GM19438 (cell line): ENCODE measurements around the gene CCDC27.
"Not testable (repeated sequence)": the region's sequence is repeated elsewhere in the genome, so short reads cannot be mapped to it uniquely, and the experiment has no call there.

Source experiments
- ATAC-seq: cut with Tn5 transposase; IDR thresholded peaks from one replicate; pipeline ENCODE4 v1.9.1; 2021; ENCODE audit warnings: low read depth; ENCODE audit not compliant: unreplicated experiment

Gene CCDC27

DNA sequence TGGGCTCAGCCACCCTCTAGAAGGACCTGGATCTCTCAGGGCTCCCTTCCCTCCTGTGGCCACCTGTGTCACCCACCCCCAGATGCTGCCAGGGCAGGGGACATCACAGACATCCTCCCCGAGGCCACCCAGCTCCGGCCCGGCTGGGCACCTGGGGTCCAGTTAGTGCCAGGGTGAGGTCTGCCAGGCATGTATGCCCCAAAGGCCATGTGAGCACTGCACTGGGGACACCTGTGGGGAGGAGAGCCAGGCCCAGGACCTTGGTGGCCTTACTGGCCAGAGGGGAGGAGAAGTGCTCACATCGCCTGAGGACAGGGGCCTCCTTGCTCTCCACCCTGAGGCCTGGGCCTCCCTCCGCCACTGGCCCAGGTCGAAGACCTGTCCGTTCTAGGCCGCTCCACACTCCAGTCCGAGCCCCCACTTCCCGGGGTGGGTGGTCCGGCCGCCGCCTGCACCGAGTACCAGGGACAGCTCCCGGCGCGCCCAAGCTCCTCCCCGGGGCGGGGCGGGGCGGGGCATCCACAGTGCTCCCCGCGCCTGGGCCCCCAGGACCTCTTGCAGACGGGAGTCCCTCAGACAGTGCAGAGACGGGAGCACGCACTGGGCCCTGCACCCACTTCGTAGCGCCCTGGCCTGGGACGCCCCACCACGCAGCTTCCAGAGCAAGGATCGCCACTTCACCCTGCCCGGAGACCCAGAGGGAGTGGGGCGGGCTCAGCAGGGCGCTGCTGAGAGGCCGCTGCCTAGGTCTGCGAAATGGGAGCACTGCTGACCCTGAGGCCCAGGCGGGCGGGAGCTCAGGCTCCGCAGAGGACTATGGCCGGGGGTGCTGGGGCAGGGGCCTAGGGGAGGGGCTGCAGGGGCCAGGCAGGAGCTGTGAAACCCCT is 34.3 kb upstream of the CCDC27 start:
- ATAC-seq, result no peak

DNA sequence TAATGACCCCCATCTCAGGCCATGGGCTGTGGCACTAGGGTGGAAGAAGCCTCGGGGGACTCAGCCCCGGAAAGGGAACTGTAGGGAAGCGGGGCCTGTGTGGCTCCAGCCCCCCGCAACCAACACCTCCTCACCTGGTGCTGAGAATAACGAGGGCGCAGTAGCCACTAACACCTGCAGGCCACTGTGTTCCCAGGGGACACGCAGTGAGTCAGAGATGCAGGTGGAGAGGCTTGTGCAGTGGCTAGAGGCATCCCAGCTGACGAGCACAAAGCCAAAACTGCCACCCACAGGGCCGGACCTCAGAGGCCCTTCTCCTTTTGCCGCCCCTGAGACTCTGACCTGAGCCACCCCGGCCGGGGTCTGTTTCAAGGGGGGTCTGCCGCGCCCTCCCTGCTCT is 33.5 kb upstream of the CCDC27 start:
- ATAC-seq, result no peak

DNA sequence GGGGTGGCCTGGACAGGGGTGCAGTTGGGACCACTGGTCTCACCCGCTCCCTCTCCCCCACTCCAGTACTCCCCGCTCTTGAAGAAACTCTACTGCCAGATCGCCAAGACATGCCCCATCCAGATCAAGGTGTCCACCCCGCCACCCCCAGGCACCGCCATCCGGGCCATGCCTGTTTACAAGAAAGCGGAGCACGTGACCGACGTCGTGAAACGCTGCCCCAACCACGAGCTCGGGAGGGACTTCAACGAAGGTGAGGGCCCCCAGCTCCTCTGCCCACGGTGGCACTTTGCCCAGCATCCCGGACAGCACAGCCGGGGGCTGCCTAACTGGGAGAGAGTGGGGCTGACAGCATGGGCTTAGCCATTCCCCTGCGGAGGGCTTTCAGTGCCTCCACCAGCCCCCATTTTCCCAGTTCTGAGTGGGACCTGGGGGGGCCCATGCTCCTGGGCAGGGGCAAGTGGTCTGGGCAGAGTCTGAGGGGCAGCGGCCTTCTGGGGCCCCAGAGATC is 30.2 kb upstream of the CCDC27 start:
- ATAC-seq, result no peak

DNA sequence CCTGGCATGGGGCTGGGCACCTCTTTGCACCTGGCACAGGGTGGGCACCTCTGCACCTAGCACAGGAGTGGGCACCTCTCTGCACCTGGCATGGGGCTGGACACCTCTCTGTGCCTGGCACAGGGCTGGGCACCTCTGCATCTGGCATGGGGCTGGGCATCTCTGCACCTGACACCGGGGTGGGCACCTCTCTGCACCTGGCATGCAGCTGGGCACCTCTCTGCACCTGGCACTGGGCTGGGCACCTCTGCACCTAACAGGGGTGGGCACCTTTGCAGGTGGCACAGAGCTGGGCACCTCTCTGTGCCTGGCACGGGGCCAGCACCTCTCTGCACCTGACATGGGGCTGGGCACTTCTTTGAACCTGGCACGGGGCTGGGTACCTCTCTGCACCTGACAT is 29.4 kb upstream of the CCDC27 start:
- ATAC-seq, result no peak

DNA sequence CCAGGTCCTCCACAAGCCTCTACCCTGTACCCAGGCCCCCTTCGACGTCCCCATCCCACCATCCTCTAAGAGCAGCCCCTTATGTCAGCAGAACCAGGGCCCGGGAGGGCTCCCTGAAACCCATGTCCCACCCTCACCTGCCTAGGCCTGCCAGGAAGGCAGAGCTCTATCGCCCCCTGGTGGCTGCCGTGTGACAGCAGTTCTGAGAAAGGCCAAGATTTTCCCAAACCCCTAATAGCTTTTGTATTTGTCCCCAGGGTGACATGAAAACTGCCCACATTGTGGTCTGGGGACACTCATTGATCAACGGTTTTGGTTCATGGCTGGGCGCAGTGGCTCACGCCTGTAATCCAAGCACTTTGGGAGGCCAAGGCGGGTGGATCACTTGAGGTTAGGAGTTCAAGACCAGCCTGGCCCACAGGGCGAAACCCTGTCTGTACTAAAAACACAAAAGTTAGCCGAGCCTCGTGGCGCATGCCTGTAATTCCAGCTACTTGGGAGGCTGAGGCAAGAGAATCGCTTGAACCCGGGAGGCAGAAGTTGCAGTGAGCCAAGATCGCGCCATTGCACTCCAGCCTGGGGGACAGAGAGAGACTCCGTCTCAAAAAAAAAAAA is 27.7 kb upstream of the CCDC27 start:
- not testable (repeated sequence) for ATAC-seq

DNA sequence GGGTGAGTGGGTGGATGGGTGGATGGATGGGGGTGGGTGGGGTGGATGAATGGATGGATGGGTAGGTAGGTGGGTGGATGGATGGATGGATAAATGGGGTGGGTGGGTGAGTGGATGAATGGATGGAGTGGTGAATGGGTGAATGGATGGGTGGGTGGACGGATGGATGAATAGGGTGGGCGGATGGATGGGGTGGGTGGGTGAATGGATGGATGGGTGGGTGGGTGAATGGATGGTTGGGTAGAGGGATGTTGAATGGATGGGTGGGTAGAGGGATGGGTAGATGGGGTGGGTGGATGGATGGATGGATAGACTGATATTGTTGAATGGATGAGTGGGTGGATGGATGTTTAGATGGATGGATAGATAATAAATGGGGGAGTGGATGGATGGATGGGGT is 26.9 kb upstream of the CCDC27 start:
- no peak for ATAC-seq

DNA sequence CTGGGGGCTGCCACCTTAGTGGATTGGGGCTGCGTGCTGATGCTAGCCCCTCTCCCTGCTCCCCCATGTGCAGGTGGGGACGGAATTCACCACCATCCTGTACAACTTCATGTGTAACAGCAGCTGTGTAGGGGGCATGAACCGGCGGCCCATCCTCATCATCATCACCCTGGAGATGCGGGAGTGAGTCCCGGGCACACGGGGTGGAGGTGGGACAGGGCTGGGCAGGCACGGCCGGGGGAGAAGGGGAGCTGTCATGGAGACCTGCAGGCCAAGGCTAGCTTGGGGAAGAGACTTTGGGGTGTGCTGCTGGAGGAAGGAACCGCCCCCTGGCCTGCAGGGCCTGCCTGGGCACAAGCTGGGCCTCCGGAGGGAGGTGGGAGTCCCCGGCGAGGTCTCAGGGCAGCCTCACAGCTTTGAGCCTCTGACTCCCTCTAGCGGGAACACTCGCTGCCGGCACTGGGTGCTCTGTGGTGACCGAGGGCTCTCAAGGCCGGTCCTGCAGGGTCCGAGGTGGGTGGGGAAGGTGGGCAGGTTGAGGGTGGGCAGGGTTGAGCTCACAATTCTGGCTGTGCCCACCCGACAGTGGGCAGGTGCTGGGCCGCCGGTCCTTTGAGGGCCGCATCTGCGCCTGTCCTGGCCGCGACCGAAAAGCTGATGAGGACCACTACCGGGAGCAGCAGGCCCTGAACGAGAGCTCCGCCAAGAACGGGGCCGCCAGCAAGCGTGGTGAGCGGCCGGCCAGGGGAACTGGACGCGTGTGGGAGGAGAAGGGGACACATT is 25.0 kb upstream of the CCDC27 start:
- ATAC-seq, result no peak

DNA sequence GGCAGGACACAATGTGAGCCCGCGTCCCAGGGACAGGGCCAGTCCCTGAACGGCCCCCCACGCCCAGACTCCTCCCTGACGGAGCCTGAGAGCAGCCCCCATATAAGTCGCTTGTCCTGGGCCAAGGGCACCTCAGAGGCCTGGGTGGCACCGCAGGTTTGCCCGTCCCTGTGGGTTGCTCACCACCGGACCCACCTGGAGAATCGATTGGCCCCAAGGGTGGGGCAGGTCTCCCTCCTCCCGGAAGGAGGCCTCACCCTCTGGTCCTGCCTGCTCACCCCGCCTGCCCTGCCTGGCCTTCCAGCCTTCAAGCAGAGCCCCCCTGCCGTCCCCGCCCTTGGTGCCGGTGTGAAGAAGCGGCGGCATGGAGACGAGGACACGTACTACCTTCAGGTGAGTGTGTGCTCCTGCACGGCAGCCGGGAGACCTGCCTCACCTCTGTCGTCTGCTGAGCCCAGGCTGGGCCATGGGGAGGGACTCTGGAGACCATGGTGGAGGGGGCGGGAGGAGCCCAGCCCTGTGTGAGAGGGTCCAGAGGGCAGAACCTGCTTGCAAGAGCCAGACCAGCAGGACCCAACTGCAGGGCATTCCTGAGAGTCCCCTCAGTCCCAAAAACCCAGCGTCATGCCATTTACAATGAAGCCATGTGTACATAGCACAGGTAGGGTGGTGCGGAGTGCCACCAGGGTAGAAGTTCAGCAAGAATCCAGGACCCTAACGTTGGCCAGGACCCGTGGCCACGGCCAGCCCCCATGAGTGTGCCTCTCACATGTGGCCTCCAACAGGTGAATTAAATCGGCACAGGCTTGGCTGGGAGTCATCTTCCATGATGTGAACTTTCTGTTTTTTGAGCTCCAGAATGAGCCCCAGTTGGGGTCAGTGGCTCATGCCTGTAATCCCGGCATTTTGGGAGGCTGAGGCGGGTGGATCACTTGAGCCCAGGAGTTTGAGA is 24.1 kb upstream of the CCDC27 start:
- no peak for ATAC-seq

DNA sequence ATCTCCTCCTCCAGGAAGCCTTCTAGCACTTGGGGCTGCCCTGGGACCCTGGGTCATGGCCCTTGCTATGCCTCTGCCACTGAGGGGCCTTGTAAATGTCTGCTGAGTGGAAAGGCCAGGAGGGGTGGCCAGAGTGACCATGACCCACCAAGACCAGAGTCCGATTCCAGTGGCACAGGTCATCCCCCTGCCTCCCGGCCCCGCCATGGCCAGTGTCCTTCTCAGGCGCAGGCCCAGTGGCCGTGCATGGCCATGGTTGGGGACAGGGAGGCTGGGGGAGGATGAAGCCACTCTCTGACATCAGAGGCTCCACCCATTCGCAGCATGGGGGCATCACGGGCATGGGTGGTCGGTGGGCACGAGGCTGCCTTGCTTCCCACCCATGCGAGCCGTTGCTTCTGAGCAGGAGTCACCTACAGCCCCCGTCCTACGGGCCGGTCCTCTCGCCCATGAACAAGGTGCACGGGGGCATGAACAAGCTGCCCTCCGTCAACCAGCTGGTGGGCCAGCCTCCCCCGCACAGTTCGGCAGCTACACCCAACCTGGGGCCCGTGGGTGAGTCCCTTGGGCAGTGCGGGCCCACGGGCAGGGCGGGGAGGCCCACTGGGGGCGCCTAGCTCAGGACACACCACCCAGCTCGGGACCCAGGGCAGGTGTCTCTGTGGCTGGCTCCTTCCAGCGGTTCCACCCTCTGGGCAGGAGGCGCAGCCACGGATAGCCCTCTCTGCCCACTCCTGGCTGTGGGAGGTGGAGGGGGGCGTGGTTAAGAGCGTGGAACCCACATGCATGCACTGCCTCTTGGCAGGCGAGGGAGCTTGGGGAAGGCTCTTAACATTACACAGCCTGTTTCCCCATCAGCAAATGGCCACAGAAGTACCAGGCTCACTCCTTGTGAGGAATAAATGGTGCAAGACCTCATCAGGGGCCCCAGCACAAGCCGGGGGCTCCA is 22.4 kb upstream of the CCDC27 start:
- no peak for ATAC-seq

DNA sequence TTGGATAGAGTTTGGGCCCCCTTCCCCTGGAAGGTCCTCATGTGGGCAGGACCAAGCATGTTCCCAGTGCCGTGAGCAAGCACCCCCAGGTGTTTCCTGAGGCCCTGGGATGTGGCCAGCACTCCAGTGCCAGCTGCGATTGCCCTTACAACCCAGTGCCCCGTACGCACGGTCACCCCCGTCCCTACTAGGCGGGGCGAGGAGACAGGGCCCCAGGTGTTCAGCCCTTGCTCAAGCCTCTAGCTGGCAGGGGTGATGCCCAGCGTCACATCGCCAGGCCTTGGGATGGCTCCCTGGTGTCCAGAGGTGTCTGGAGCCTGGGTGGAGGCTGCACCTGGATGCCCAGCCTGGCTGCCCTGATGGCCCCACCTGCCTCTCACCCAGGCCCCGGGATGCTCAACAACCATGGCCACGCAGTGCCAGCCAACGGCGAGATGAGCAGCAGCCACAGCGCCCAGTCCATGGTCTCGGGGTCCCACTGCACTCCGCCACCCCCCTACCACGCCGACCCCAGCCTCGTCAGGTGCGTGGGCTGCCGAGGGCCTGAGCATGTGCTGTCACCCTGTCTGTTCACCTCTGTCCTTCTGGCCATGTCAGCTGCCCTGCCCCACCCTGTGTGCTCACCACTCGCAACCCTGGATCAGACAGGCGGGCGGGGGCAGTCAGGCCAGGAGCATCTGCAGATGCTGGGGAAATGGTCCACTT is 21.6 kb upstream of the CCDC27 start:
- no peak for ATAC-seq

DNA sequence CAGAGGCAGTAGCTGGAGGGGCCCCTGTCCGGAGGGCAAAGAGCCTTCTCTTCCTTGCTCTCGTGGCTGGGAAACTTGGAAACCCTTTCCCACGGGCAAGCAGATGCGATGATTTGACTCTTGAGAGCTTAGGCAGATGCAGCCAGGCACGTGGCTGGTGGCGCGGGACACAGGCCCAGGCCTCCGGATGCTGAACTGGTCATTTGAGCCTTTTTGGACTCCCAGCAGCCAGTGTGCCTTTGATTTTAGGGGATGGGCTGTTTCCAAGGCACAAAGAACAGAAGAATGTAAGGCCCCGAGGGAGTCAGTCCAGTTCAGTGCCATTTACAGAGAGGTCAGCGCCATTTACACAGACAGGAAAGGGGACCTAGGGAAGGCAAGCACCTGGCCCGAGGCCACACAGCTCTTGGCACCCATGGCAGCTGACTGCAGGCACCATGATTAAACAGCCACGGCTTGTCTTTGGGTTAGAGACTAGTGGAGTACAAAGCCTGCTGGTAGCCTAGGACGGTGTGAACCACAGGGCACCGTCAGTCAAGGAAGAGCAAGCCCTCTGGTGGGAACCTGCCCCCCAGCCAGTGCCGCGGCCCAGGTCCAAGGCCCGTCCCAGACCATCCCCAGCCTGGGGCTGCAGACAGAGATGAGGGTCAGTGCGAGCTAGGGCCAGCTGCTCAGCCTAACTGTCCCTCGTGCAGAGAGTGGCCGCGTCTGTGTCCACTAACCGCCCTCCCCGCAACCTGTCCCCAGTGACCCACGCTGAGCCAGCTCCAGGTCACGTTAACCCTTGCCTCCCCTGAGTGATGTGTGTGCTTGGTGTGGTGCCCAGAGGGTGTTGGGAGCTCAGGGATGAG is 20.4 kb upstream of the CCDC27 start:
- ATAC-seq, result no peak

DNA sequence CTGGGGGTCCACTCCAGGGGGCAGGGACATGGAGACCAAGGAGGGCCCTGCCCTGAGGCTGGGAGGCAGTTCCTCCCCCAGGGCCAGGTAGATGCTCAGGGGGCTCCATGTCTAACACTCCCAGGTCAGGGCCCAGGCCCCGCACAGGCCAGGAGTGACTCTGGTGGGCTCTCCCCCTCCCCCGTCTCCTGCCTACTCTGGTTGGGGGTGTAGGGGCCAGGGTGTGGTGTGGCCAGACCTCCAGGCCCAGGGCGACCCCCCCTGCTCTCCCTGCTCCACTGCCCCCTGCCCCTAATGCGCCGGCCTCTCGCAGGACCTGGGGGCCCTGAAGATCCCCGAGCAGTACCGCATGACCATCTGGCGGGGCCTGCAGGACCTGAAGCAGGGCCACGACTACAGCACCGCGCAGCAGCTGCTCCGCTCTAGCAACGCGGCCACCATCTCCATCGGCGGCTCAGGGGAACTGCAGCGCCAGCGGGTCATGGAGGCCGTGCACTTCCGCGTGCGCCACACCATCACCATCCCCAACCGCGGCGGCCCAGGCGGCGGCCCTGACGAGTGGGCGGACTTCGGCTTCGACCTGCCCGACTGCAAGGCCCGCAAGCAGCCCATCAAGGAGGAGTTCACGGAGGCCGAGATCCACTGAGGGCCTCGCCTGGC is 19.7 kb upstream of the CCDC27 start:
- ATAC-seq, result no peak

DNA sequence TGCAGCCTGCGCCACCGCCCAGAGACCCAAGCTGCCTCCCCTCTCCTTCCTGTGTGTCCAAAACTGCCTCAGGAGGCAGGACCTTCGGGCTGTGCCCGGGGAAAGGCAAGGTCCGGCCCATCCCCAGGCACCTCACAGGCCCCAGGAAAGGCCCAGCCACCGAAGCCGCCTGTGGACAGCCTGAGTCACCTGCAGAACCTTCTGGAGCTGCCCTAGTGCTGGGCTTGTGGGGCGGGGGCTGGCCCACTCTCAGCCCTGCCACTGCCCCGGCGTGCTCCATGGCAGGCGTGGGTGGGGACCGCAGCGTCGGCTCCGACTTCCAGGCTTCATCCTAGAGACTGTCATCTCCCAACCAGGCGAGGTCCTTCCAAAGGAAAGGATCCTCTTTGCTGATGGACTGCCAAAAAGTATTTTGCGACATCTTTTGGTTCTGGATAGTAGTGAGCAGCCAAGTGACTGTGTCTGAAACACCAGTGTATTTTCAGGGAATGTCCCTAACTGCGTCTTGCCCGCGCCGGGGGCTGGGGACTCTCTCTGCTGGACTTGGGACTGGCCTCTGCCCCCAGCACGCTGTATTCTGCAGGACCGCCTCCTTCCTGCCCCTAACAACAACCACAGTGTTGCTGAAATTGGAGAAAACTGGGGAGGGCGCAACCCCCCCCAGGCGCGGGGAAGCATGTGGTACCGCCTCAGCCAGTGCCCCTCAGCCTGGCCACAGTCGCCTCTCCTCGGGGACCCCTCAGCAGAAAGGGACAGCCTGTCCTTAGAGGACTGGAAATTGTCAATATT is 19.0 kb upstream of the CCDC27 start:
- ATAC-seq, result no peak

DNA sequence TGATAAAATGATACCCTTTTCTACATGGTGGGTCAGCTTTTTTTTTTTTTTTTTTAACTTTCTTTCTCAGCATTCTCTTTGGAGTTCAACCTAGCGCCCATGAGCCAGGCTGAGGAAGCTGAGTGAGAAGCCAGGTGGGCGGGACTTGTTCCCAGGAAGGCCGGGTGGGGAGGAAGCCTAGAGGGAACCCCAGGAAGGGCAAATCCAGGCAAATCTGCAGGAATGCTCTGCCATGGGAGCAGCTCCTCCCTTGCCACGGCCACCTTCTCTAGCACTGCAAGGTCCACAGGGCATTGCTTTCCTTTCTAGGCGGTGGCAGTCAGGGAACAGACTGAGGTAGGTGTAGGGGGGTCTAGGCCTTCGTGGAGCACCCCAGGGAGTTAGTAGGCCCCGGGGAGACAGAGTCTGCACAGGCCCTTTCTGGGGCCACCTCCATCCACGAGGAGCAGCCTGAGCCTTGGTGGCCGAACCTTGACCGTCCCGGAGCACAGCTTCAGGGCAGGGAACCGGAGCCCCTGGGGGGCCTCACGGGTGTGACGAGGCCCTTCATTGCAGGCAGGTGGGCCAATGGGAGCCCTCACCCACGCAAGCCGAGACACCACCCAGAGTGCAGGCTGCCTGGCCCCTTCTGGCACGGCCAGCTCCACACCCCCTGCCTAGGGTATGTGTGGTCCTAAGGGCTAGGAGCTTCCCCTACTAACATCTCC is 18.2 kb upstream of the CCDC27 start:
- ATAC-seq, result no peak

DNA sequence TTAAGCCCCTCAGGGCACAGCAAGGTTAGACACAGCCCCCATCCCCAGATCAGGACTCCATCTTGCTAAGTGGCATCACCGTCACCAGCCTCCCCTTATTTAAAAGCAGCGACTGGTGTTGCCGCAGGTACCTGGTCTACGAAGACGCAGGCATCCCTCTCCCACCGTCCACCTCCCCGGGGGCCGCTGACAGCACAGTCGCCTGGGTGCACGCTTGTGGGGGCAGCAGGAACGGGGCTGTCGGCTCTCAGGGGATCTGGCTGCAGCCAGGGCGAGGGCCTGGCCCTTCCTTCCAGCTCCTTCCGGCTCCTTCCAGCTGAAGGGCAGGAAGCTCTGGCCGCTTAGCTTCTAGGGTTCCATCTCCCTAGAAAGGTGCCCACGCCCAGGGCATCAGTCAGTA is 17.6 kb upstream of the CCDC27 start:
- ATAC-seq, result no peak
